IMR-90 (cell line): ENCODE results near the gene PITPNM2. TPM values are rescaled to one million over a fixed set of nuclear protein-coding genes. Genes with fewer than 3 reads are reported as not detected.
A peak's percentile ranks its signal among the peaks of the same experiment; 100 is the strongest.

Source experiments
- ATAC-seq: fragments of 200-7000 bp; cut with Tn5 transposase; 2 replicates; pipeline ENCODE4 v1.9.1; 2020; ENCODE audit warnings: low read depth, mild to moderate bottlenecking, moderate library complexity
- BruUV-seq: library from RNA; stranded (reverse); fragments of 400-500 nt; replicated peaks from 2 replicates; lab custom pipeline; 2021; lab: Mats Ljungman, UMichigan
- CTCF ChIA-PET: fragments of 300-600 bp; formaldehyde crosslinking; extraction: SDS; loops from one replicate; lab custom pipeline; 2021; ENCODE audit warnings: antibody characterized with exemption; lab: Yijun Ruan, JAX
- POLR2A ChIA-PET: fragments of 300-600 bp; sonication (Branson Sonifier 250); formaldehyde crosslinking; loops from one replicate; lab custom pipeline; 2022; ENCODE audit warnings: antibody characterized with exemption; ENCODE audit not compliant: unreplicated experiment; lab: Charles Lee
- DNase-seq: peaks from one replicate; pipeline ENCODE4 v3.0.0; 2013
- H2AFZ ChIP-seq: replicated peaks from 2 replicates; pipeline ENCODE3; 2013; ENCODE audit warnings: low read length, mild to moderate bottlenecking; ENCODE audit not compliant: poor library complexity
- H2AK5ac ChIP-seq: 2 replicates; pipeline ENCODE4 v1.6.1; 2013; ENCODE audit warnings: low read depth, low read length, inconsistent platforms
- H2AK9ac ChIP-seq: replicated peaks from 2 replicates; pipeline ENCODE3; 2013; ENCODE audit warnings: mild to moderate bottlenecking, low read depth, low read length, moderate library complexity; ENCODE audit not compliant: poor library complexity
- H2BK120ac ChIP-seq: 2 replicates; pipeline ENCODE4 v1.6.1; 2013; ENCODE audit warnings: low read depth, low read length, inconsistent platforms
- H2BK15ac ChIP-seq: 3 replicates; pipeline ENCODE4 v1.6.1; 2013; ENCODE audit warnings: low read depth, low read length, inconsistent platforms
- H2BK20ac ChIP-seq: 2 replicates; pipeline ENCODE4 v1.6.1; 2013; ENCODE audit warnings: low read depth, mild to moderate bottlenecking, inconsistent platforms, low read length, moderate library complexity
- H2BK5ac ChIP-seq: 2 replicates; pipeline ENCODE4 v1.6.1; 2013; ENCODE audit warnings: mild to moderate bottlenecking, low read depth, low read length, inconsistent platforms; ENCODE audit not compliant: poor library complexity, severe bottlenecking
- H3K14ac ChIP-seq: replicated peaks from 2 replicates; pipeline ENCODE4 v1.6.1; 2013; ENCODE audit warnings: low read depth, low read length, inconsistent platforms
- H3K18ac ChIP-seq: 2 replicates; pipeline ENCODE4 v1.6.1; 2013; ENCODE audit warnings: low read depth, low read length, control low read depth
- H3K23ac ChIP-seq: 2 replicates; pipeline ENCODE4 v1.6.1; 2013; ENCODE audit warnings: low read depth, low read length, inconsistent platforms
- H3K27ac ChIP-seq: 2 replicates; pipeline ENCODE4 v1.5.1; 2013; ENCODE audit warnings: mild to moderate bottlenecking, control low read depth, low read length; ENCODE audit not compliant: insufficient read depth
- H3K27me3 ChIP-seq: 2 replicates; pipeline ENCODE4 v1.6.1; 2013; ENCODE audit warnings: low read length; ENCODE audit not compliant: control insufficient read depth, insufficient read depth
- H3K36me3 ChIP-seq: 2 replicates; pipeline ENCODE4 v1.6.1; 2013; ENCODE audit warnings: low read length, mixed read lengths; ENCODE audit not compliant: control insufficient read depth, insufficient read depth
- H3K4ac ChIP-seq: 2 replicates; pipeline ENCODE4 v1.6.1; 2013; ENCODE audit warnings: low read depth, low read length, inconsistent platforms
- H3K4me1 ChIP-seq: 2 replicates; pipeline ENCODE4 v1.6.1; 2013; ENCODE audit warnings: low read length, mixed read lengths; ENCODE audit not compliant: control insufficient read depth, insufficient read depth
- H3K4me2 ChIP-seq: 2 replicates; pipeline ENCODE4 v1.6.1; 2013; ENCODE audit warnings: low read depth, mild to moderate bottlenecking, control low read depth, low read length, moderate library complexity
- H3K4me3 ChIP-seq: 2 replicates; pipeline ENCODE4 v1.5.1; 2013; ENCODE audit warnings: low read depth, mild to moderate bottlenecking, control low read depth, low read length, moderate library complexity; ENCODE audit not compliant: insufficient read depth
- H3K56ac ChIP-seq: 2 replicates; pipeline ENCODE4 v1.6.1; 2013; ENCODE audit warnings: low read length, inconsistent platforms; ENCODE audit not compliant: insufficient read depth; ENCODE audit errors: extremely low read depth
- H3K79me1 ChIP-seq, 2 experiments: 2 replicates each; pipeline ENCODE4 v1.6.1; 2013; ENCODE audit warnings: low read length in 2 of 2, inconsistent platforms in 1 of 2, low read depth in 1 of 2
- H3K9ac ChIP-seq: 2 replicates; pipeline ENCODE4 v1.6.1; 2013; ENCODE audit warnings: low read depth, low read length, control low read depth
- H3K9me1 ChIP-seq: 2 replicates; pipeline ENCODE4 v1.6.1; 2013; ENCODE audit warnings: low read length, inconsistent platforms; ENCODE audit not compliant: insufficient read depth
- H3K9me3 ChIP-seq: 2 replicates; pipeline ENCODE4 v1.6.1; 2013; ENCODE audit warnings: low read length; ENCODE audit not compliant: control insufficient read depth, insufficient read depth
- H4K20me1 ChIP-seq: 2 replicates; pipeline ENCODE4 v1.6.1; 2013; ENCODE audit warnings: low read length, inconsistent platforms; ENCODE audit not compliant: insufficient read depth
- H4K5ac ChIP-seq: 2 replicates; pipeline ENCODE4 v1.6.1; 2013; ENCODE audit warnings: mild to moderate bottlenecking, low read depth, low read length, control low read depth
- H4K8ac ChIP-seq, 2 experiments: 2 replicates each; pipeline ENCODE4 v1.6.1; 2013; ENCODE audit warnings: low read depth in 2 of 2, low read length in 2 of 2, control low read depth in 1 of 2, inconsistent platforms in 1 of 2
- H4K91ac ChIP-seq: 2 replicates; pipeline ENCODE4 v1.6.1; 2013; ENCODE audit warnings: low read depth, low read length, inconsistent platforms; ENCODE audit not compliant: insufficient read depth
- BHLHE40 ChIP-seq: fragments of 150-350 bp; IDR thresholded peaks from 2 replicates; pipeline ENCODE4 v1.6.1; 2016; ENCODE audit warnings: mild to moderate bottlenecking, low read depth, low read length
- ELK1 ChIP-seq: fragments of 150-350 bp; IDR thresholded peaks from 2 replicates; pipeline ENCODE4 v1.6.1; 2016; ENCODE audit warnings: low read depth, mild to moderate bottlenecking, low read length, moderate library complexity, borderline replicate concordance
- FOS ChIP-seq: fragments of 150-350 bp; IDR thresholded peaks from 2 replicates; pipeline ENCODE4 v1.6.1; 2016; ENCODE audit warnings: low read depth, low read length
- MAFK ChIP-seq: IDR thresholded peaks from 2 replicates; pipeline ENCODE4 v1.6.1; 2012; ENCODE audit warnings: low read depth, low read length, improper control_type of control experiment
- WGBS, 2 experiments: methylation state at CpG; one replicate each; pipeline versions ENCODE4 v1.1.5 to v1.1.7; 2013; ENCODE audit warnings: missing lambda C conversion rate in 2 of 2; ENCODE audit not compliant: insufficient read length in 1 of 2; ENCODE audit errors: extremely low coverage in 2 of 2; 5-methylcytosine and 5-hydroxymethylcytosine counted together
- dilution Hi-C: fragments of 300-500 bp; cut with HindIII; formaldehyde crosslinking; loops from one replicate; pipeline ENCODE4 v1.14.3; 2018; ENCODE audit warnings: low sequenced_read_pairs; ENCODE audit not compliant: unreplicated experiment
- in situ Hi-C: fragments of 300-500 bp; cut with MboI; formaldehyde crosslinking; loops from 3 replicates; pipeline ENCODE4 v1.14.3; 2019; ENCODE audit warnings: low sequenced_read_pairs, inconsistent platforms, mixed read lengths
- intact Hi-C: fragments of 100-400 bp; cut with micrococcal nuclease; formaldehyde crosslinking; loops from 2 replicates; pipeline ENCODE4 v1.10.0; 2022
- polyA plus RNA-seq, 3 experiments: library from polyadenylated mRNA; depleted of rRNA; stranded (reverse); fragments of >200 nt; gene quantifications; 2 replicates each; pipeline ENCODE4 v1.2.3, GENCODE V29; 2012; ENCODE audit warnings: low replicate concordance in 1 of 3
- total RNA-seq: library from RNA; depleted of rRNA; stranded (reverse); fragments of >200 nt; gene quantifications from 2 replicates; pipeline ENCODE4 v1.2.3, GENCODE V29; 2012

Gene PITPNM2
- total and polyA plus RNA-seq, 2 of the 4 experiments (the other 2 are of a cell fraction), result 1.6 to 3.0 TPM

DNA sequence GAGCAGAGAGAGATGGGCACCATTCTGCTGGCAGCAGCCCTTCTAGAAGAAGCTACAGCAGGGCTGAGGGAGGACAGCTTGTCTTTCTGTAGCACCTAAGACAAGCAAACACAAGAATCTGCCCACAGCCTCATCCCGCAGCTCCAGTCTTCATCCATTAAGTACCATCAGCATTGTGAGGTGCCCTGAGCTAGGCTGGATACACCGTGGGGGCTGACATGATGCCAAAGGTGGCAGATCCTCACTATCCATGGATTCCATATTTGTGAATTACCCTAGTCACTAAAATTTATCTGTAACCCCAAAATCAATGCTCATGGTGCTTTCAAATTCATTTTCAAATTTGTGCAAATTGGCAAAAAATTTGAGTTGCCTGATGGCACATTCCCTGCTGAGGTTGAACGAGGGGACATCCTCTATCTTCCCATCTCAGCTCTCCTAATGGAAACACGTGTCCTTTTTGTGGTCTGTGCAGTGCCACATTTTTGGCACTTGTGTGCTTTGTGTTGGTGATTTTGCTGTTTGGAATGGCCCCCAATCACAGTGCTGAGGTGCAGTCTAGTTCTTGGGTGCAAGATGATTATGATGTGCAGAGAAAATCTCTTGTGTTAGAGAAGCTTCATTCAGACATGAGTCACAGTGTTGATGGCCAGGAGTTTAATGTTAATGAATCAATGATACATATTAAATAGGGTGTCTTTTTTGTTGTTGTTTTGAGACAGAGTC, 7.0 kb downstream of the PITPNM2 start:
- Histone ChIP-seq H2AK9ac (no peak overlapping the region), H4K8ac (no peak overlapping the region), H2BK15ac (no peak overlapping the region), H4K5ac (no peak overlapping the region), H3K56ac (no peak overlapping the region), H3K9me3 (no peaks in the 10 kb centered on the region), H2BK120ac (no peak overlapping the region), H3K23ac (no peak overlapping the region), H3K4me1 (peaks cover 33% of the 10 kb centered on the region), H3K27me3 (no peaks in the 10 kb centered on the region), H4K91ac (no peak overlapping the region), H2AFZ (no peak overlapping the region), H2BK5ac (no peak overlapping the region), H3K27ac (no peak overlapping the region), H3K9ac (no peak overlapping the region), H3K4me3 (no peak overlapping the region), H3K18ac (no peak overlapping the region), H3K36me3 (peaks cover 4% of the 10 kb centered on the region; the same call in 1 of the 2 replicates), H3K4ac (no peak overlapping the region), H3K9me1 (peaks cover 18% of the 10 kb centered on the region), H3K4me2 (no peak overlapping the region), H3K79me1 (peaks cover 30 to 62% of the 10 kb centered on the region in 2 experiments), H2AK5ac (peak overlapping the region; percentile 55; the same call in 1 of the 2 replicates), H2BK20ac (no peak overlapping the region), H4K20me1 (peaks cover 18% of the 10 kb centered on the region), H3K14ac (no peak overlapping the region)
- intact Hi-C loops, result no loop called here
- BruUV-seq, result no TSS peak
- WGBS, 2 experiments, result no CpG with 5 or more reads among the region's 4 CpGs
- no peak for ATAC-seq
- CTCF ChIA-PET, result interaction anchor here (1.1 kb wide), 1 partner anchor 18 kb away, joined by 3 read pairs; no protein-coding TSS in a partner anchor
- DNase-seq, result no peak
- in situ Hi-C loops, result loop anchor here (10.0 kb wide), 1 partner anchor 159 kb away; the partner anchor contains the start of gene ARL6IP4
- POLR2A ChIA-PET, result interaction anchor here (0.6 kb wide), 1 partner anchor 89 kb away, joined by 3 read pairs; the partner anchor contains the start of gene MTRFR
- dilution Hi-C loops, result no loop called here
- no peak for TF ChIP-seq FOS
- TF ChIP-seq BHLHE40, result no peak
- no peak for TF ChIP-seq ELK1
- TF ChIP-seq MAFK, result no peak
